ENCODE measurements around the gene STOML1.

DNA sequence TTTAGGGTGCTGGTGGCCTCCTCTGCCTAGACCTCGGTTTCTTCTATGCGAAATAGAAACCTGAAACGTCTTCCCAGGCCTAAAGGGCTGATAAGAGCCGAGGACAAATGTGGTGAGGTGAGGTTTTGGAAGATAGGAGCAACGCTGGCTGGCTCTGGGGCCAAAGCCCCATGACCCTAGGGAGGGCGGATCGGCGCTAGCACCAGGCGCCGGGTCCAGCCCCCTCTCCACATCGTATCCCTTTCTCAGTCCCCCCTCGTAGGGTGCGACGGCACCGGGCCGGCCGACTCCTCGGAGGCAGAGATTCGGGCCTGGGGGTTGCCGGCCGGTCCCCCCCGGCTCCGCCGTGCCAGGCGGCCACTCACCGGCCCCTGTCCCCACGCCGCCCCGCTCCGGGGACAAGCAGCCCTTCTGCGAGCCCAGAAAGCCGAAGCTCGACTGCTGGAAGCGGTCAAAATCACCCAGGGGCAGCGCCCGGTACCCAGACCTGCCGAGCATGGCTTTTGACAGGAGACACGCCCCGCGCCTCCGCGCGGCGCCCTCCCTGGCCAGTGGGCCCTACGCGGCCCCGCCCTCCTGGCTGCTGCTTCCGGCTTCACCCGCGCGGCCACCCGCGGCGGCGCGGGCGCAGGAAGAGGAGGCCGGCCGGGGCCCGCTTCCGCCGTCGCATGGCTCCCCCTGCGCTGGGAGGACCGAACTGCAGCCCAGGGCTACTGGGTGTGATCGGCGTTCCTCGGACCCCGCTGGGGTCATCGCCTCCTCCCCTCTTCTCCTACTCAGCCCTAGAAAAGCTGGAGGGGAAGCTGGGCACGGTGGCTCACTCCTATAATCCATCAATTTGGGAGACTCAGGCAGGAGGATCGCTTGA lies at the start of gene STOML1:
- TF ChIP-seq, protein P1, sequence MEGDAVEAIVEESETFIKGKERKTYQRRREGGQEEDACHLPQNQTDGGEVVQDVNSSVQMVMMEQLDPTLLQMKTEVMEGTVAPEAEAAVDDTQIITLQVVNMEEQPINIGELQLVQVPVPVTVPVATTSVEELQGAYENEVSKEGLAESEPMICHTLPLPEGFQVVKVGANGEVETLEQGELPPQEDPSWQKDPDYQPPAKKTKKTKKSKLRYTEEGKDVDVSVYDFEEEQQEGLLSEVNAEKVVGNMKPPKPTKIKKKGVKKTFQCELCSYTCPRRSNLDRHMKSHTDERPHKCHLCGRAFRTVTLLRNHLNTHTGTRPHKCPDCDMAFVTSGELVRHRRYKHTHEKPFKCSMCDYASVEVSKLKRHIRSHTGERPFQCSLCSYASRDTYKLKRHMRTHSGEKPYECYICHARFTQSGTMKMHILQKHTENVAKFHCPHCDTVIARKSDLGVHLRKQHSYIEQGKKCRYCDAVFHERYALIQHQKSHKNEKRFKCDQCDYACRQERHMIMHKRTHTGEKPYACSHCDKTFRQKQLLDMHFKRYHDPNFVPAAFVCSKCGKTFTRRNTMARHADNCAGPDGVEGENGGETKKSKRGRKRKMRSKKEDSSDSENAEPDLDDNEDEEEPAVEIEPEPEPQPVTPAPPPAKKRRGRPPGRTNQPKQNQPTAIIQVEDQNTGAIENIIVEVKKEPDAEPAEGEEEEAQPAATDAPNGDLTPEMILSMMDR (IDR thresholded peaks at IDR 0.05): peak; percentile 96 to 100 (median 98)
- peak; percentile 62 for TF ChIP-seq POLR2A (IDR thresholded peaks at IDR 0.05)
